Hematopoietic multipotent progenitor cell treated with erythropoietin and hydrocortisone succinate and interleukin-3 and kit ligand, for 8 days (in vitro differentiated cells): ENCODE measurements around the gene HMGB1.

Experiments used
- DNase-seq: peaks from one replicate; pipeline ENCODE4 v3.0.0-alpha.2; 2015

The HMGB1 gene

DNA sequence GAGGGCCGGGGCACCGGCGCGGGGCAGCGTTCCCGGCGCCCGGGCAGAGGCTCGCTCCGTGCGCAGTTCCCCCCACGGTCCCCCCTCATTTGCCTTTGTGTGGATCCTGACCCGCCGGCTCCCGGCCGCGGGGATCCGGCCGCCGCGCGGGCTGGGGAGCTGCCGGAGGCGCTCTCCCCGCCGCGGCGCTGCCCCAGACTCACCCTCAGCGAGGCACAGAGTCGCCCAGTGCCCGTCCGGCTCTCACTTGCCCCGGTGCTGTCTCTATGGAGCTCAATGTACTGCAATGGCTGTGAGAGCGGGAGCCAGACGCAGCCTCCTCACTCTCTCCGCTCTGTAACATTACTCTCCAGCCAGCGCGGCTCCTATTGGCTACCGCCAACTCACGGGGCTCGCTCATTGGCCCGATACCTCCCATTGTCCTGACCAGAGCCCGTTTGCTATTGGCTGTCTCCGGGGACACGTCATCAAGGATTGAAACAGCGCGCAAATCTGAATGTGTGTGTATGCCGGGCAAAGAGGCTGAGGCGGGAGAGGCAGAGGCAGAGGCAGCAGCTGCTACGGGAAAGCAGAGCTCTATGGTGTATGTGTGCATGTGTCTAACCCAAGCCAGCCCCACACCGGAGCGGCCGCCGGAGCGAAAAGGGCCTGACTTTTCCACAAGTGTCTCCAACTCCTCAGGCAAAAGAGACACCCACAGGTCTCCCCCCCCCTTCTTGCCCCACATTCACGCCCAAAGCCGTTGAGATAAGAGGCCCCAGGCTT, at the start of gene HMGB1:
TSS of gene HMGB1 (minus strand) at position 344 of the 765 bp plus-strand sequence. CDS start 2,256 bp downstream, outside the sequence.
- DNase-seq, result peak; percentile 100

DNA sequence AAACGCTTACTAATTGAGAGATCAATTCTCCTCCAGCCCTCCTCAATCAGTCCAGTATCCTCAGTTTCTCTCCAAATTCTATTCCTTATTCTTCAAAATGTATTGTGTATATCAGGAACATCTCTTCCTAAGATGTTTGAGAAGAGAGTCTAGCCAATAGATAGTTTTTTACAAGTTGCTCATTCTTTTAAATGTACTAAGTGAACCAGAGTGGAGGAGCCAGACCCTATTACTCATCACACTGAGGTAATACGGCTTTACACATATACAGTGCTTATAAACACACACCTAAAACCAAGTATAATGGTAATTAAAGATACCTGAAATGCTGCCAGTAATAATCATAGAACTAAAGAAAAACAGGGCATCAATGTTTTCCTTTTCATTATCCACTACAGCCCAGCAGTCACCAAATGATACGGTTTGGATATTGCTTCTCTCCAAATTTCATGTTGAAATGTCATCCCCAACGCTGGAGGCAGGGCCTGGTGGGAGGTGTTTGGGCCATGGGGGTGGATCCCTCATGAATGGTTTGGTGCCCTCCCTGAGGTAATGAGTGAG, 45.2 kb upstream of the HMGB1 start:
- DNase-seq, result no peak

GRCh38 chr13:30510091-30510490, 44.4 kb upstream of the HMGB1 start:
- DNase-seq, result no peak

DNA sequence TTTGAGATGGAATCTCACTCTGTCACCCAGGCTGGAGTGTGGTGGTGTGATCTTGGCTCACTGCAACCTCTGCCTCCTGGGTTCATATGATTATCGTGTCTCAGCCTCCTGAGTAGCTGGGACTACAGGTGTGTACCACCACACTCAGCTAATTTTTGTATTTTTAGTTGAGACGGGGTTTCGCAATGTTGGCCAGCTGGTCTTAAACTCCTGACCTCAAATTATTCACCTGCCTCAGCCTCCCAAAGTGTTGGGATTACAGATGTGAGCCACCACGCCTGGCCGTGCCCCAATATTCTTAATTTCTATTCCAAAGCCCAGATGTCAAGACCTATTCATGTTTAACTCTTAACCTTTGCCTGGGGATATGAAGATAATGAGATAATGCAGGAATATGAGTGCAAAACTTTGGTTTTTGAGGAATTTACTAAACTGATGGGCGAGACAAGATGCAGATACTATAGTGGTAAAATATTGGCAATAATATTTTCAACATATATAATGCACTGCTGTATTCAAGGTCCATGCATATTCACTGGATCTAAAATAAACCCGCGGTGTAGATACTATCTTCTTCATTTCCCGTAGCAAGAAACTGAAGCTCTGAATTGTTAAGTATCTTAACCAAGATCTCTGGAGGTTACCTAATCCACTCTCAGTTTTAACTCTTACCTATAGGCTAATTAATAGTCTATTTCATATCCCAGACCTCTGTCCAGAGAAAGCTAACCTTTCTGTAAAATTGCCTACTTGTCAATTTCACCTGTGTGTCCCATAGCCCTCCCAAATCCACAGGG, 43.7 kb upstream of the HMGB1 start:
- no peak for DNase-seq

DNA sequence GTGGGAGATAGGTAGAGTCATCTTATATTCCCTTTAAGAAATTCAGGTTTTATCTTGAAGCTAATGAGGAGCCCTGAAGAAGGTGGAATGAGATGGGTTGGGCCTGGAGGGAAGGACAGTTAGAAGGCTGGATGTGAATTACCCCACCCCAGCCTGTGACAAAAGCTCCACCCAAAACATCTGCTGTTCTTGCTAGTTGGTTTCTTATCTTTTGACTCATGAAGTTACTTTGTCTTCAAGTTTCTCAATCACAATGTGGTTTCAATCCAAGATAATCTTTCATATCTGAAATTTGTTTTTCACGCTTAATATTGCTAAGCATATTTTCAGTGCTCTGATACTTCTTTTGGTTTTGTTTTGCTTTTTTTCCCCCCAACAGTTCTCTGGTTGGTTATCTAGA, 38.3 kb upstream of the HMGB1 start:
- peak; percentile 97 for DNase-seq

DNA sequence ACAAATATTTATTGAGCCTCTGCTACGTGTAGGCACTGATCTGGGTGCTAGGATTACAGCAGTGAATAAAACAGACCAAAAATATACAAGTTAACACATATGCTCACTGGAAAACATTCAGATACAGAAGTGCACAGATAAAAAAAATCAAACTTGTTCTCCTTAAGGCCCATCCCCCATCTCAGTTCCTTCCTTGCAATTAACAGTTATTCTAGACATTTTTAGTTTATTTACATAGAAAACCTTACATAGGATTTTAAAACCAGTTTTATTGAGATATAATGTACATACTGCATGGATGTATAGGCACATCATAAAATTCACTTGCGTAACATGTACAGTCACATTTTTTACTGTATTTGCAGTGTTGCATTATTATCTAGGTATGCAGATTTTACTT, 36.5 kb upstream of the HMGB1 start:
- DNase-seq, result no peak

DNA sequence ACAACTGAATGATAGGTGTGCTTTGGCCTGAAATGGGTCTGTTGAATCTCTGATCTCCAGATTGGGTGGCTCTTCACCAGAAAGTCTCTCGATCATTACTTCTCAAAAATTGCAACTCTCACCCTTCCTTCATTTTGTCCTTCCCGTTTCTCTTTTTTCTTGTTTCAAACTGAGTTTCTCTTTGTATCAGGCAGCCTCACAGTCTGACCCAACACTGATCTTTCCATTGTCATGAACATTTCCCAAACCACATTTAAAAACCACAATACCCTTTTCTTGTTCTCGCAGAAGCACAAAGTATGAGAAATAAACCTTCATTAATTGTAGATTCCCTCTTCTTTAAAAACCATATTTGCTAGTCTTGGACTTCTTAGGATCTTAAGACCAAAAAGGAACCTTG, 33.6 kb upstream of the HMGB1 start:
- DNase-seq, result no peak

DNA sequence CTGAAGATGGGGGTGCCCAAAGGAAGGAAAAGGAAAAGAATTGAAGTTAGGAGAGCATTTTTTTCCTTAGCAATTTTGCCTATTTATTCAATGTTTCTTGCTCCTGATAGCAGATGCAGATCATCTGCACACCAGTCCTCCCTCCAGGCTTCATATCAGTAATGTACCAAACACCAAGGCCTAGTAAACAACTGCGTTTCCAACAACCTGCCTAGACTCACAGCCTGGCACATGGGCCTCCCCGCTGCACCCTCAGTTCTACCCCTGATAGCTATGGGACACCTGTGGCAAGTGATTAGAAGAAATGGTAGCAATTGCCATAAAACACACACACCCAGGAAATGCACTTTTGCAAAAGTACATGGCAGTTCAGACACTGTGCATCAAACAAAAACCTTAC, 30.4 kb upstream of the HMGB1 start:
- DNase-seq, result peak; percentile 91

- DNase-seq, result peak; percentile 65
These were observed 30.0 kb upstream of the HMGB1 start for GRCh38 chr13:30495746-30496145.

GRCh38 chr13:30493658-30494381, 28.1 kb upstream of the HMGB1 start:
- DNase-seq, result no peak

DNA sequence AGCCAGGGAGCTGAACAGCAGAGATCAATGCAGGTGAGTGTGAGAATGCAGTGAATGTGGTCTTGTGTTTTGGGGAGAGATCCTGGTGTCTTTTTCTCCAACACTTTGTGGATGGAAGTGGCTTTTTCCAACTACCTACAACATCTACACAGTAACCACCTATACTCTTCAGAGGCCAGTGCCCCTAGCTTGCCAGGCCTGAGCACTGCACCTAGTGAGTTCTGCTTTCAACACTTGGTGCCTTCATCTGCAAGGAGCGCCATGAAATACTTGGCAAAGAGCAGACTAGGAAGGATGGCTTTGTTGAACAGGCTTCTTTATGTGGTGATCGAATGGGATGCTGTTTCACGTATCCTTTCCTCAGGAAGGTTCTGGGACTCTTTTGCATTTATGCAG, 21.3 kb upstream of the HMGB1 start:
- DNase-seq, result no peak

- no peak for DNase-seq
These were observed 20.7 kb upstream of the HMGB1 start for GRCh38 chr13:30486230-30487074.

DNA sequence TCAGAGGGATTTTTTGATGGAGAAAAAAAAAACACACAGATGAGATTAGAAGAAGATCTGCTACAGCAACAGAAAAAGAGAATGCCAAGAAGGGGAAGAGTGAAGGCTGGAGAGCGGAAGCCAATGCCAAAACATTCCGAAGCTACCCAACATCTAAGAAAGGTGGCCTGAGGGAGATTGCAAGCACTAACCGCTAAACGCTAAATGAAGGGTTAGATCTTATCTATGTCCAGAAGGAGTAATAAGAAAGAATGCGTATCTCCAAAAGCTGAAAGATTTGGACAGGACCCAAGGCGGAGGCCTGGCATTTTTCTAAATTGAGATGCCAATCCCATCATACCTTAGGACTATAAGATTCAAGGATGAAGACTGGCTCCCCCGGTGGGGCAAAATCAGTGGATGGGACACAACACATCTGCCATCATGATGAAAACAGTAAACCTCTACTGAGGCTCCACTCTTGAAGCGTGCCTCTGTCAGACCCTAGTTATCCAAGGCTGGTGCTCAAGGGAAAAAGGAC, 15.6 kb upstream of the HMGB1 start:
- no peak for DNase-seq

- no peak for DNase-seq
These were observed 14.7 kb upstream of the HMGB1 start for GRCh38 chr13:30480292-30480950.

DNA sequence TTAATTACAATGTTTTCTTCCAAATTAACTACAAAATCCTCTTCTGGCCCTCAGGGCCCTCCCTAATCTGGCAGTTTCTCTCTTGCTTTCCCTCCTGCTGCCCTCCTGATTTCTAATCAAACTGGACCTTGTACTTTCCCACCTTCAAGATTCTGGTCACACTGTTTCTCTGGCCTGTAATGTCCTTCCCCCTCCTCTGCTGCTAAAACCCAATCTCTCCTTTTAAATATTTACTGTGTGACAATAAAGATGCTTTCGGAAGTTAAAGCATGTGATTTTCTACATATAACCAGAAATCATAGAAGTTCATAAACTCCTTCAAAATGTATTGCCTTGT, 14.1 kb upstream of the HMGB1 start:
- no peak for DNase-seq

- no peak for DNase-seq
These were observed 13.6 kb upstream of the HMGB1 start for GRCh38 chr13:30479154-30479882.

GRCh38 chr13:30477346-30478195, 11.8 kb upstream of the HMGB1 start:
- peak; percentile 28 for DNase-seq

DNA sequence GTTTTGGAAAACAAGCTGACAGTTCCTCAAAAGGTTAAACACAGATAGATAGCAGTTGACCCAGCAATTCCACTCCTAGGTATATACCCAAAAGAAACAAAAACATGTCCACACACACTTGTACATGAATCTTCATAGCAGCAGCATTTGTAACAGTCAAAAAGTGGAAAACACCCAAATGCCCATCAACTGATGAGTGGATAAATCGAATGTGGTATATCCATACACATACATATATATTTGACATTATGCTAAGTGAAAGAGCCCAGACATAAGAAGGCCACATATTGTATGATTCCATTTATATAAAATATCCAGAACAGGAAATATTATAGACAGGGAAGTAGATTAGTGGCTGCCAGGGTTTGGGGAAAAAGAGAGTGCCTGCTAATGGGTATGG, 7.9 kb upstream of the HMGB1 start:
- no peak for DNase-seq

DNA sequence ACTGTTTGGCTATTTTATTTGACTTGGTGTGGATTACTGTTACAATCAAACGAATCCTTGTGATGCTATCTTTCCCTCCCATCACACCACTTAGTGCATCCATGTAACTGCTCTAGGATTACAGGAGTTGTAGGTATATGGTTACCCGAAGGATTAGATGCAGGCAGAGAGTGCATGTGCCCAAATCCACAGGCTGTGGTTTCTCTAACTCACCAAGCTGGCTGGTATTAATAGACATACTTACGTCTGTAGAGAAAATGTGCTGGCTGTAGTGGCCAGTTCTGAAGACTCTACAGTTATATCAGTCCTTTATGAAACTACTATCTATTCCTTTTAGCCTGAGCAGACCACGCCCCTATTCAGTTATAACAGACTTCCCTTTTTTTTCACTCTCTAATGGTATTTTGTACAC, 1.1 kb upstream of the HMGB1 start:
- peak; percentile 88 for DNase-seq

GRCh38 chr13:30466358-30466714, 600 bp upstream of the HMGB1 start:
- DNase-seq, result no peak
